Activated B cell treated with CpG ODN at 0.5 μM for 24 hours (primary cell): ENCODE data around the gene INO80. TPM values are rescaled to one million over a fixed set of nuclear protein-coding genes. Genes with fewer than 3 reads are reported as not detected.

Experiments
- ATAC-seq: fragments of 200-7000 bp; cut with Tn5 transposase; one replicate; pipeline ENCODE4 v1.10.0; 2021; ENCODE audit warnings: low read depth, mild to moderate bottlenecking, moderate library complexity
- CTCF ChIA-PET: fragments of 350-600 bp; sonication (Branson Sonifier 250); formaldehyde crosslinking; loops from one replicate; lab custom pipeline; 2021; ENCODE audit warnings: antibody characterized with exemption; lab: Charles Lee
- POLR2A ChIA-PET: fragments of 350-600 bp; sonication (Branson Sonifier 250); formaldehyde crosslinking; loops from one replicate; lab custom pipeline; 2021; ENCODE audit warnings: antibody characterized with exemption; lab: Charles Lee
- DNase-seq: peaks from one replicate; pipeline ENCODE4 v3.0.0; 2022
- H3K27ac Mint-ChIP-seq: one replicate; pipeline ENCODE4 v1.8.0; 2020; ENCODE audit warnings: mixed read lengths
- H3K27me3 Mint-ChIP-seq: one replicate; pipeline ENCODE4 v1.8.0; 2021; ENCODE audit warnings: mixed read lengths
- H3K36me3 Mint-ChIP-seq: one replicate; pipeline ENCODE4 v1.8.0; 2021; ENCODE audit warnings: low read depth, mixed read lengths
- H3K4me1 Mint-ChIP-seq: one replicate; pipeline ENCODE4 v1.8.0; 2021; ENCODE audit warnings: mixed read lengths
- H3K4me3 Mint-ChIP-seq: one replicate; pipeline ENCODE4 v1.8.0; 2020; ENCODE audit warnings: mild to moderate bottlenecking, mixed read lengths
- H3K9me3 Mint-ChIP-seq: one replicate; pipeline ENCODE4 v1.8.0; 2020; ENCODE audit warnings: mixed read lengths
- intact Hi-C: fragments of 100-400 bp; cut with micrococcal nuclease; formaldehyde crosslinking; loops from one replicate; pipeline ENCODE4 v1.15.1; 2024
- total RNA-seq: library from RNA; stranded (reverse); gene quantifications from 2 replicates; pipeline ENCODE4 v1.2.3, GENCODE V29; 2022
- TF ChIP-seq, protein P1 (sequence below): fragments of 200-600 bp; IDR thresholded peaks from one replicate; pipeline ENCODE4 v1.8.0; 2022; ENCODE audit warnings: antibody characterized with exemption, mild to moderate bottlenecking

Gene INO80
- total RNA-seq, 1 donor from 2014 or later: 38.8 TPM

DNA sequence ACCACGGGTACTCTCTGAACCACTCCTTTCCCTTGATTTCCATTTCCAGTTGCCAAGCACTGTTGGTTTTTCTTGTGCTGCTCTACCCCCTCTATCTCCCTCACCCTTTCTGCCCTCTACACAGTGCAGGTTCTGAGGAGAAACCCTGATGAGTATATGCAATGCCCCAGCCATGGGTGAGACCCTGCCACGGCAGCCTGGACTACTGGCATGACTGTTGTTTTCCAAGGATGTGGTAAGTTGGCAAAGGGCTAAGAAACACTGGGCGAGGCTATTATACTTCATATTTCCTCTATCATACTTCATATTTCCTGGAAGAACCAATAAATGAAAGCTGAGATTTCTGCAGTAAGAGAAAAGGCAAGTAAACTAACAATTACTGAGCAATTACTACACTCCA, 134.9 kb downstream of the INO80 start:
- Mint-ChIP-seq H3K4me3 (no peak overlapping the region), H3K36me3 (peaks cover 99% of the 10 kb centered on the region), H3K9me3 (no peaks in the 10 kb centered on the region), H3K27ac (no peak overlapping the region), H3K27me3 (no peaks in the 10 kb centered on the region), H3K4me1 (no peaks in the 10 kb centered on the region)
- TF ChIP-seq, protein P1, sequence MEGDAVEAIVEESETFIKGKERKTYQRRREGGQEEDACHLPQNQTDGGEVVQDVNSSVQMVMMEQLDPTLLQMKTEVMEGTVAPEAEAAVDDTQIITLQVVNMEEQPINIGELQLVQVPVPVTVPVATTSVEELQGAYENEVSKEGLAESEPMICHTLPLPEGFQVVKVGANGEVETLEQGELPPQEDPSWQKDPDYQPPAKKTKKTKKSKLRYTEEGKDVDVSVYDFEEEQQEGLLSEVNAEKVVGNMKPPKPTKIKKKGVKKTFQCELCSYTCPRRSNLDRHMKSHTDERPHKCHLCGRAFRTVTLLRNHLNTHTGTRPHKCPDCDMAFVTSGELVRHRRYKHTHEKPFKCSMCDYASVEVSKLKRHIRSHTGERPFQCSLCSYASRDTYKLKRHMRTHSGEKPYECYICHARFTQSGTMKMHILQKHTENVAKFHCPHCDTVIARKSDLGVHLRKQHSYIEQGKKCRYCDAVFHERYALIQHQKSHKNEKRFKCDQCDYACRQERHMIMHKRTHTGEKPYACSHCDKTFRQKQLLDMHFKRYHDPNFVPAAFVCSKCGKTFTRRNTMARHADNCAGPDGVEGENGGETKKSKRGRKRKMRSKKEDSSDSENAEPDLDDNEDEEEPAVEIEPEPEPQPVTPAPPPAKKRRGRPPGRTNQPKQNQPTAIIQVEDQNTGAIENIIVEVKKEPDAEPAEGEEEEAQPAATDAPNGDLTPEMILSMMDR: no peak
- no peak for DNase-seq
- intact Hi-C loops: no loop called here
- ATAC-seq: no peak
- POLR2A ChIA-PET: no interaction called here
- CTCF ChIA-PET: no interaction called here

- H3K4me3 Mint-ChIP-seq: no peak overlapping the region
- DNase-seq (no peak), ATAC-seq (no peak)
- no peak overlapping the region for H3K27ac Mint-ChIP-seq
- TF ChIP-seq, protein P1: no peak
- no peaks in the 10 kb centered on the region for H3K27me3 Mint-ChIP-seq
- H3K4me1 Mint-ChIP-seq: no peaks in the 10 kb centered on the region
- CTCF ChIA-PET: no interaction called here
- no peaks in the 10 kb centered on the region for H3K9me3 Mint-ChIP-seq
- intact Hi-C loops: no loop called here
- POLR2A ChIA-PET: no interaction called here
- H3K36me3 Mint-ChIP-seq: peaks cover 76% of the 10 kb centered on the region
Observed at GRCh38 chr15:40978562-40978961, 137.5 kb downstream of the INO80 start.

DNA sequence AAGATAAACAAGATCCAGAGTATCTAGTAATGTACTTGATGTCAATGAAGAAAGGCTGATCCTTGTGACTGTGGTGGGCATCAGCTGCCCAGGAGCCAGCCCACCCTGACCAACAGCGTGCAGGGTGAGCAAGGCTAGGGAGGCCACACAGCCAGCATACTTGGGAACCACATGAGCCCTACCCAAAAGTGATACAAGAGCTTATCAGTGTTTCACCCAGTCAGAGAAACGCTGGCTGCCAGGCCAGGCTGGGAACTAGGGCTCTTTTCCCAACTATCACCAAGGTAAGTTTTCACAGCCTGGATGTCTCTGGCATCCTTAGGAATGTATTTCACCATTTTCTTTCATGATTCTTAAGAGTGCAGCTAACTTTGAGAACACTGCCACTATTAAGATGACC, 137.9 kb downstream of the INO80 start:
- Mint-ChIP-seq H3K4me3 (no peak overlapping the region), H3K27ac (no peak overlapping the region), H3K36me3 (peaks cover 72% of the 10 kb centered on the region)

GRCh38 chr15:40976819-40977218, 139.3 kb downstream of the INO80 start:
- TF ChIP-seq, protein P1: no peak
- CTCF ChIA-PET: interaction anchor here (1.5 kb wide), 1 partner anchor 36 kb away, joined by 5 read pairs; no protein-coding TSS in a partner anchor
- intact Hi-C loops: no loop called here
- POLR2A ChIA-PET: no interaction called here
- no peaks in the 10 kb centered on the region for H3K9me3 Mint-ChIP-seq
- no peak overlapping the region for H3K4me3 Mint-ChIP-seq
- ATAC-seq: no peak
- peaks cover 58% of the 10 kb centered on the region for H3K36me3 Mint-ChIP-seq
- DNase-seq: no peak
- no peak overlapping the region for H3K27ac Mint-ChIP-seq
- H3K4me1 Mint-ChIP-seq: no peaks in the 10 kb centered on the region
- H3K27me3 Mint-ChIP-seq: no peaks in the 10 kb centered on the region

More for the DNA sequence above, 137.9 kb downstream of the INO80 start:
- TF ChIP-seq, protein P1: no peak
- no peak for DNase-seq
- Mint-ChIP-seq H3K27me3 (no peaks in the 10 kb centered on the region), H3K9me3 (no peaks in the 10 kb centered on the region), H3K4me1 (no peaks in the 10 kb centered on the region)
- POLR2A ChIA-PET: no interaction called here
- intact Hi-C loops: no loop called here
- CTCF ChIA-PET: no interaction called here
- no peak for ATAC-seq

DNA sequence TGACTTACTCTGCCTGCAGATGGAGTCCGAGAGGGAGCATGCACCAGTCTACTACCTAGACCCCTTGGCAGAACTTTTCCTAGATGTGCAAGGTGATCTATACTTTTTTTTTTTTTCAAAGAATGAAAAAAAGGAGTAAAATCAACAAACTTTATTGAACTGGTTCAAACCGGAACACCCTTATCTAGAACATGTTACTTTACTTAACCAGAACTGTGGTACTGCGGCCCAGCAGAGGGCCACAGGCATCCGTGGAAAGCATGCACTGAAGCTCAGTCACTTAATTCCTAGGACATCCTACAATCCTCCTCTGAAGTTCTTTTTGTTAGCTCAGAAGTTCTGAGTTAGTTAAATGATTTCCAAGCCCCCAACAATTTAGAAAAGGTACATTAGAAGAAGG, 141.2 kb downstream of the INO80 start:
- Mint-ChIP-seq H3K9me3 (no peaks in the 10 kb centered on the region), H3K4me1 (no peaks in the 10 kb centered on the region), H3K36me3 (peaks cover 39% of the 10 kb centered on the region), H3K27me3 (no peaks in the 10 kb centered on the region), H3K4me3 (no peak overlapping the region), H3K27ac (no peak overlapping the region)
- ATAC-seq (no peak), DNase-seq (no peak)
- TF ChIP-seq, protein P1: no peak
- POLR2A ChIA-PET: interaction anchor here (0.7 kb wide), 1 partner anchor 13 kb away, joined by 3 read pairs; no protein-coding TSS in a partner anchor
- CTCF ChIA-PET: no interaction called here
- intact Hi-C loops: no loop called here
